Activated effector memory CD4-positive, alpha-beta T cell treated with anti-CD3 and anti-CD28 coated beads, Interleukin-2, amount 50 U/mL, for 16 hours (primary cell): ENCODE data around the gene HDAC2.
"Not testable (repeated sequence)": the region's sequence is repeated elsewhere in the genome, so short reads cannot be mapped to it uniquely, and the experiment has no call there.

Experiments used
- DNase-seq: peaks from one replicate; pipeline ENCODE4 v3.0.0-alpha.2; 2020

The HDAC2 gene

DNA sequence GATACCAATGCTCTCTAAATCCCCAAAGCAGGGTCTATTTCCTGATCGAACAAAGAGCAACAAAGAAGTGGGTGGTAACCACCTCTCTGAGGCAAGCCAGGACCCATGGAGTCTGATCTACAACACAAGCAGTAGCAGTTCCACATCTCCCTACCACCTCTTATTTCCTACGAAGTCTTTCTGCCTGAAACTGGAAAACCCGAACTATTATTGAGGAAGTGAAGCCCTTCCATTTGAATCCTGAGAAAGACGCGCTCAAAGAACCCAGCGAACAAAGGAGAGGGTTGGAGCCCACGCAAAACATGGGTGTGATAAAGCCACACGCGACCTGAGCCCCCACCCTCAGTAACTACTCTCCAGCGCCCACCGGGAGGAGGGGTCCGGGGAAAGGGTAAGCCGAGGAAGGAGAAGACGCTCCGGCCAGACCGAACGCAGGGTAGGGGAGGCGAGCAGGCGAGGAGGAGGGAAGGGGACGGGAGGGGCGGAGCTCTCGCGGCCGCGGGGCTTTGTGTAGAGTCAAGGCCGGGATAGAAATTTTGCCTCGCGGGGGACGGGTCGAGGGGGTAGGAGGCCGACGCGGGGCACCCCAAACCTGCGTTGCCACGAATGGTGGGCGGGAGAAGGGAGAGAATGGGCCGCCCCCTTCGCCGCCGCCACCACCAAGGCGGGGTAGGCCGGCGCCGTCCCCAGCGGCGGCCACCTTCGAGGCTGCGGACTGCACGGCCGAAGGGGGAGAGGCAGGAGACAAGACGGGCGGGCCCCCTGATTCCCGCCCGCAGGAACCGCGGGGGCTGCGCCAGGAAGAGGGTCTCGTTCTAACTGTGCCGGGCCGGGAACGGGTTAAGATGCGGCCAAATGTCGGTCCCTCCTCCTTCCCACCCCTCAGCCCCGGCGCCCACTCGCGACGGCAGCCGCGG lies 802 bp downstream of the HDAC2 start:
- peak; percentile 84 for DNase-seq

DNA sequence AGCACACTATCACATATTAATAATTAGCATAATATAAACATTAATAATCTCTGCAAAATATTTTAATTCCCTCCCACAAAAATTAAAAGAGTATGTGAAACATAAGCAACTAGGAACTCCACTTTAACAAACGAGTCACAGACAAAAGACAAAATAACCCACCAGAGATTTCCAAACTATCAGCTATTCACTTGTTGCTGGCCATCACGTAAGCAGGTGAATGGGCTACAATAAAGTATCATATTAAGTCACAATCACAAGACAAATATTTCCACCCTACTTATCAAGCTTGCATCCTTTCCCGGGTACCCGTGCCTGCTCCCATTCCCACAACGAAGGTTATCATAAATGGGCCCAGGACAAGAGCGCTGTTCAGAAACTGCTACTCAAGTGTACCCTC lies 2.5 kb downstream of the HDAC2 start:
- DNase-seq: no peak

DNA sequence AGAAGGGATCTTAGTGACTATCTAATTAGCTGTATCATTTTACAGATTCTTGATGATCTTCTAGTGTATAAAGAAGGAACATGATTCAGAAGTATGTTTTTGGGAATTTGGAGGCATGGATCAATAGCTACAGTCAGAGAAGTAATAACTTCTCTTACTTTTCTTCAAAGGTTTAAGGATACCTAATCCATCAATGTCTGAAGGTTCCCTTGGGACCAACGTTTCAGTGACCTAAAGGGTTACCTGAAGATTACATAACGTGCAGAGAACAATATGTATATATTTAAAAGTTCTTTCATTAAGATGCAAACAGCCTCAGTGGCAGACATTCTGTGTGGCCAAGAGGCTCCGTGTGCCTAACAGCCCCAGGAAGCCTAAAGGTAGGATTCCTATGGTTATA lies 3.2 kb downstream of the HDAC2 start:
- no peak for DNase-seq

DNA sequence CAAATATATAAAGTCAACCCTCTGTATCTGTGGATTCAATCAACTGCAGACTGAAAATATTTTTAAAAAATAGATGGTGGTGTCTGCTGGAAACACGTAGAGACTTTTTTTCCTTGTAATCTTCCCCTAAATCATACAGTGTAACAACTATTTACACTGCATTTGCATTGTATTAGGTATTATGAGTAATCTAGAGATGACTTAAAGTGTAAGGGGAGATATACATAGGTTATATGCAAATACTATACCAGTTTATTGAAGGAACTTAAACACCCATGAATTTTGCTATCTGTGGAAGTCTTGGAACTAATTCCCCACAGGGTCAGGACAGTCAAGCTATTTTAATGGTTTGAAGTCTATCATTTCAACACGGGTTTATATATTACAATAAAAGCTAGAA lies 10.2 kb downstream of the HDAC2 start:
- no peak for DNase-seq

DNA sequence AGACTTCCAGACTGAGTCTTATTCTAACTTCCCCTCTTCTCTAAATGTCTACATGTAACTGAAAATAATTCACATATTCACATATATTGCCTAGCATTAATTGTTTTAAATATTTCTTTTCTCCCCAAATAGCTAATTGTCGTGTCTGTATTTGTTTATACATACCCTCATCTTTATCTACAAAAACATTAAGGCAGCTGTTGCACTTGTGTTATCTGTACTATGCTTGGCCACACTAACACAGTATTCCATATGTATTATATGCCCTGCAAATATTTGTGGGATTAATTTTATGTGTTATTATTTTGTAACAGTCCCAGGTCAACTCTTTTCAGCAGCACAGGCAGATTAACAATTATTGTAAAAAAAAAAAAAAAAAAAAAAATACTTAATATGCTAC lies 11.7 kb downstream of the HDAC2 start:
- DNase-seq: no peak

DNA sequence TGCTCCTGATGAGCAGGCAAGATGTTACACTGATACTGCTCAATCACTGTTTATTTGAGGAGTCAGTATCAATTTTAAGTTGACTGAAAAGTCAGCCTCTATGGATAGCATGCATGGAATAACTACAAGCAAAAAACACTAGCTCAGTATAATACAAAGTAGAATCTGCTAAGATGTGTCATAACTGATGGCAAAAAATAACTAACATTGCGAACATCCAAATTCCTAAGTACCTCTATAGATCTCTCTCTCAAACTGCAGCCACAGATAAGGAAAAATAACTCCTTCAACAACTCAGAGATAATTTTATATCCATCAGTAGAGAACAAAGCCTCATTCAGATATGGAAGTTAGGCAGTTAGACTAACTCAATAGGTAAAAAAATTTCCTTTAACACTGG lies 16.3 kb downstream of the HDAC2 start:
- DNase-seq: no peak

DNA sequence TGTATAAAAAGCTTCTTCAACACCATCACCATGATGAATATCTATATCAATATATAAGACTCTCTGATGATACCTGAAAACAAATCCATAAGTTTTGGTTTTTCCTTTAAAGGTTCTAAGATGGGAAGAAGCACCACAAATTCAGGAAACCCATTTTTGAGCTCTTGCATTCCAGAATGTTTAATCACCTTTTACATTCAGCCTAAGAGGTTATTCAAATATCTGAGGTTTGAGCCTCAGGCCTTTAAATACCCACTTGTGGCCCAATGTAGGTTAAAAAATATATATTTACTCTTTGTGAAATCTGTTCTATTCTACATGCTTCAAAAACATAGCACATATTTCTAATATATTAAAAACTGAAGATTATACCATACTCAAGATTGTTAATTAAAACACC lies 17.6 kb downstream of the HDAC2 start:
- no peak for DNase-seq

DNA sequence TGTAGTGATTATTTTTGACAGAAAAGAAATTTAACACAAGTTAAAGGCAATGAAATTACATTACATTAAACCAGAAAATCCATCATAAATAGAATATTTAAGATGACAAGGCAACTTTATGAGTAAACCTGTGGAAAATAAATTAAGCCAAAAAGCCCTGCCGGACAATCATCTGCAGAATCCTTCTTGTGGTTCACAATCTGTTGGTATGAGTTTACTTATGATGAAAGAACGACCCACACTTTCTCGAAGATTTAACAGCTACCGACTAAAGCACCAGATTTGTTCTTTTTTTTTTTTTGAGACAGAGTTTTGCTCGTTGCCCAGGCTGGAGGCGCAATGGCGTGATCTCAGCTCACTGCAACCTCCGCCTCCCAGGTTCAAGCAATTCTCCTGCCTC lies 21.4 kb downstream of the HDAC2 start:
- DNase-seq: no peak

DNA sequence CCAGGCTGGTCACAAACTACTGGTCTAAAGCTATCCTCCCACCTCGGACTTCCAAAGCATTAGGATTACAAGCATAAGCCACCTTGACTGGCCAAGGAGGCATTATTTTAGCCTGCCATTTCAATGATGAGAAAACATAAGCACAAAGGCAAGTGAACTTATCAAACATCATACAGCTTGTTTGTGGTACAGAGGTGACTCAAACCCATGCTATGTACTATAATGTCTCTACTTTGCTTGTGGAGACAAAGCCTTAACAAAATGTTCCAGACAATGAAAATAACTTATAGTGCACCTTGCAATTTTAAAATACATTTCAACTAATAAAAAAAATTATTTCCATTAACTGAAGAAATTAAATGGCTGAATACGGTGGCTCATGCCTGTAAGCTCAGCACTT lies 26.2 kb downstream of the HDAC2 start:
- no peak for DNase-seq

DNA sequence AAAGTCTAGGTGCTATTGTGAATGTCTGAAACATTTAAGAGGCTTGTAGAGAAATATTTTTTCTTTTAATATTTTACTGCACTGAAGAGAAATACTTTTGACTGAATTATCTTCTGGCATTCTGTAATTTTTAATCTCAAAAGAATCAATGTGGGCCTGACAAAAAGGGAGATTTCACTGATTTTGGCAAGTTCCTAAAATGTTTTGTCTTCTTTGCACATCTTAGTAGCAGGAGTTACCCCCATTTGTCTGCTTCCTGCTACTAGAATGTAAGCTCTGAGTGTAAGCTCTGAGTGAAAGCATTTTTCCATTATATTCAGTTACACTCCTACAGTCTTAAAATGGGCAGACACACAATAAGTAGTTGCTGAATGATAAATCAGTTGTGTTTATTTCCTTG lies 31.1 kb downstream of the HDAC2 start:
- no peak for DNase-seq

DNA sequence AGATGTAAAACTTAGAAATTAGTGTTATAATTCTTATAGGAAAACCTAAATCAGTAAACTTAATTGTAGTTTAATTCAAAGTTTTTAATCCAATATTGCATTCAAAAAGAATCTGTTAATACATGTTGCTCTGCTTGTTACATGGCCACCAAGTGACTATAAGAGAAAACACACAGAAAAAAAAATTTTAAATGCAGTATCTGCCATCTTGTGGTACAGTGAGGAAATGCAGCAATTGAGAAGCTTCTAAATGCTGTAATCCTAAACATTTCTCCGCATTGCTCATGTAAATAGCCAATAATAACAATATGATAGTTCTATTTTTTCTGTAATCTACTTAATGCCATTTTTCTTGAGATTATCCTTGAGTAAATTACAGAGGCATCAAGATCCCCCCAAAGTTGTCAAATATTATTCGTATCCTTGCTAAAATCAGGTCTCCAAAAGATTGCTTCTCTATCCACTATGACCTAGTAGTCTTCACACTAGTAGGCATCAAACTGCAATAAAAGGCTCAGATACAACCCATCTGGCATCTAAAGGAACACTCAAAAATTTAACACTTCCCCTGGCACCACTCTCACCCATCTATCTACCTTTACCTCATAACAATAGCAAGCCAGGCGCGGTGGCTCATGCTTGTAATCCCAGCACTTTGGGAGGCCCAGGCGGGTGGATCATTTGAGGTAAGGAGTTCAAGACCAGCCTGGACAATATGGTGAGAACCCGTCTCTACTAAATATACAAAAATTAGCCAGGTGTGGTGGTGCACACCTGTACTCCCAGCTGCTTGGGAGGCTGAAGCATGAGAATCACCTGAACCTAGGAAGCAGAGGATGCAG lies 34.6 kb downstream of the HDAC2 start:
- no peak for DNase-seq

DNA sequence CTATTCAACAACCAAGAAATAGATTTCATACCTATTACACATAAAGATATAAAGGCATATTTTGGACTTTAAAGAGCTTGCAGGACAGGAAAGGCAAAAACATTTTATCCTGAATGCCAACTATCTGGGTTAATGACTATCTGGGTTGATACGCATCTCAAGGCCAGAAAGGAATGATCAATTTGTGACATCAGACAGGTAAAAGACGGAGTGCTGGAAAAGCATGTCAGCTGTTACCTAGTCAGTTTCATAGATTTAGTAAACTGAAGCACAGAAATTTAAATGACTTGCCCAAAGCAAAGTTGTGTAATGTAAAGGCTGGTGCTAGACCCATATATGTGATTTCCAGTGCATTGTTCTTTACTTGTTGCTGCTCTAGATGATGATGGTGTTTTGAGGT lies 36.8 kb downstream of the HDAC2 start:
- no peak for DNase-seq

DNA sequence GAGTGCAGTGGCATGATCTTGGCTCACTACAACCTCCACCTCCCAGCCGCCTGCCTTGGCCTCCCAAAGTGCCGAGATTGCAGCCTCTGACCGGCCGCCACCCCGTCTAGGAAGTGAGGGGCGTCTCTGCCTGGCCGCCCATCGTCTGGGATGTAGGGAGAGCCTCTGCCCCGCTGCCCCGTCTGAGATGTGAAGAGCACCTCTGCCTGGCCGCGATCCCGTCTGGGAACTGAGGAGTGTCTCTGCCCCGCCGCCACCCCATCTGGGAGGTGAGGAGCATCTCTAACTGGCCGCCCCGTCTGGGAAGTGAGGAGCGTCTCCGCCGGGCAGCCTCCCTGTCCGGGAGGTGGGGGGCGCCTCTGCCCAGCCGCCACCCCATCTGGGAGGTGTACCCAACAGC lies 39.0 kb downstream of the HDAC2 start:
- not testable (repeated sequence) for DNase-seq

DNA sequence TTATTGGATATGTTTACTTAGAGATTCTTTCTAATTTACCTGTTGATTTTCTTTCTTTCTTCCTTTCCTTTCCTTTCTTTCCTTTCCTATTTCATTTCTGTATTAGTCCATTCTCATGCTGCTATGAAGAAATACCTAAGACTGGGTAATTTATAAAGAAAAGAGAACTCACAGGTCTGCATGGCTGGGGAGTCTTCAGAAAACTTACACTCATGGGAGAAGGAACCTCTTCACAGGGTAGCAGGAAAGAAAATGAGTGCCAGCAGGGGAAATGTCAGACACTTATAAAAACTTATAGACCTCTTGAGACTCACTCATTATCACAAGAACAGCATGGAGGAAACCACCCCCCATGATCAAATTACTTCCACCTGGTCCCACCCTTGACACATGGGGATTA lies 40.8 kb downstream of the HDAC2 start:
- no peak for DNase-seq

DNA sequence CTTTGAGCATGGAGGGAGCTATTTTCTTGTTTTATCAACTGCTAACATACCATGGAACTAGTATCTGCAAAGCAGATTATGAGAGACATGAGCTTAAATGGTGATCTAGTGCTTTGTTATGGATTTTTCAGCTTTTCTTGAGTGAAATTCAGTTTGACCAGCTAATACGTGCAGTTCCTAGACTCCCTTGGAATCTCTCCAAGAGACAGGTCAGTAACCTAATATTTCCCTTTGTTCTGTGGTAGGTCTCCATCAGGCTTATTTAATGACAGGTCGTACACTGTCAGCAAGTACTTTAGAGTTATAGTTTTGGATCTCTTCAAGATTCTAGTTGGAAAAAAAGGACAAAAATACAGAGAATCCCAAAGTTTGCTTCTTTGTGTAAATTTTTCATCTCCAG lies 43.9 kb downstream of the HDAC2 start:
- DNase-seq: no peak

DNA sequence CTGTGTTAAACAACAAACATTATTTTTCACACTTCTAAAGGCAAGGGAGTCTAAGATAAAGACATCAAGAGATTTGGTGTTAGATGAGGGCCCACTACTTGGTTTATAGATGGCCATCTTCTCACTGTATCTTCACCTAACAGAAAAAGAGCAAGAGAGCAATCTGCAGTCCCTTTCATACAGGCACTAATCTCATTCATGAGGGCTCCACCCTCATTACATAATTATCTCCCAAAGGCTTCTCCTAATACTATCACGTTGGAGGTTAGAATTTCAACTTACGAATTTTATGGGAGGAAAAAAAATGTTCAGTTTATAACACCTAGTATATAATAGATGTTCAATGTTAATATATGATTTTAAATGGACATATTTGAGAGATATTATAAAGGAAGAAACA lies 45.6 kb downstream of the HDAC2 start:
- DNase-seq: no peak

DNA sequence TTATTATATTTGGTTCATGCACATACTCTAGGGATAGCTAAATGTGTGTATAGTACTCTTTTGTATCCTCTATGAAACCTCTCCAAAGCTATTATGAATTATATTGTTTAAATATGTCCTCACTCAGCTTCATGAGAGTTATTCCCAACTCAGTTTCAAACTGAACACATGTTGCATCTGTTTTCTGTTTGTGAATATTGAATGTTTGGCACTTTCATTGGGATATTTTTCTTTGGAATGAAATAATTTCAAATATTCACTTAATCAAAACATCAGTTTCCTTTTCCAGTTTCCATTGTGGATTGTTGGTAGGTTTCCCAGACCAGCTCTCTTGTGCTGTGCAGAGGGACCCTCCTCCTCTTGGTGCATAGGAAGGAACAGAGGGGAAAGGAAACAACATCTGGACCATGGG lies 46.6 kb downstream of the HDAC2 start:
- DNase-seq: no peak

DNA sequence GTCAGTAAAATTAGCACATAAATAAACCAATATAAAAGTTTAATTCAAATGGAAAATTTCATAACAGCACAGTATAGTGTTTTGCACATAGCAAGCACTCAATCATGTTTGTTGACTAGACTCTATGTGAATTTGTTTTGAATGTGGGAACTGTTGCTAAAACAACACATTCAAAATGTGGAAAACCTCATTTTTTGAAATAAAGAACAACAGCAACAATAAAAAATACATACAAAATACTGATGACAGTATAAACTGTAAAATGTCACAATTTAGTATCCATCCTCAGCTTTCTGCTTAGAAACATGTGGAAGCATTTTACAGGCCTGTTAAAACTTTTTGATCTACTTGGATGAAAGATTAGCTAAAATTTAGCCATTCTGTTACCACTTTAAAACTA lies 47.4 kb downstream of the HDAC2 start:
- no peak for DNase-seq

DNA sequence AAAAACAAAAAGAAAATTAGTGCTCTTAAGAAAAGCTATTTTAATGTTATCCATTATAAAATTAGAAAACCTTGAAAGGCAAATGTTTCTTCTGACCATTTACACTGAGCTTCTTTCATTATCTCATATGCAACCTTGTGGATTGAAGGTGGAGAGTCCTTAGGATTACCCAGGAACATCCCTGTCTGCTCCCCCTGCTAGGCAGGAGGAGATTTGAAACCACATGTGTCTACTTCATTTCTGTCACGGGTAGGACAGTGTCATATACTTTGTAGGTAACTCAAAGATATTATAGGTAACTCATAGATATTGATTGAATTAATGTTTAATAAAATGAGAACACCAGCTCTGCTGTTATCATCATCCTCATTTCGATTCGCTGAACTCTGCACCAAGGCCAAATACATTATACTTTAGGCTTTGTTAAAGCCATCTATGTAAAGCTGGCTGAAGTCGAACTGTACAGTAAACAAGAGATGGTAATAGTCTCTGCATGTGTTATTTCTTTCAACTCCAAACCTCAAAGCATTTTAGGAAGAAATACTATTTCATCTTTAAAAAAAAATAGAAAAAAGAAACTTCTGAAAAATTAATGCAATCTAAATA lies 49.5 kb downstream of the HDAC2 start:
- DNase-seq: no peak

DNA sequence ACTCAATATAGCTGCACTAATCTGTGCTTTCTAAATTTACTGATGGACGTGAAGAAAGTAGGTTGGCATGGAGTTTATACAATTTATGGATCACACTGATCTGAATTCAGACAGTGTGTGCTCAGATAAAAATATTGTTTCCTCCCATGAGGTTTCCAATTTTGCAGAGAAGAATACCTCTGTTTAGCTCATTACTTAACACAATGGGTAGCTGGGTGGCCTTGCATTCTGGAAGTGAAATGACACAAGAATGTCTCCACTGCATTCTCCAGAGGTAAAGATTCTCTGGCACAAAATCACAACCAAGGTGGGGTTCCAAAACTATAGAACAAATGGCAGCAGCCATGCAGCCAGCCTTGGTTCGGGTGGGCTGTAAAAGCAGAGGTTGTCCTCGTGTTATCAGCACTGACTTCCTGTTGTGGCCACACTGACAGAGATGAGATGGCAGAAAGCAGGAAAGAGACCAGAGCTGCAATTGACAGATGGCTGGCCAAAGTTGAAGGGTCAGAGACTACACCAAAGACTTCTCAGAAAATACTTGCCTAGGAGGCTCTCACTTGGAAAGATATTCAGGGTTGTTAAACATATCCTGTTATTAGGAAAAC lies 50.2 kb downstream of the HDAC2 start:
- no peak for DNase-seq

DNA sequence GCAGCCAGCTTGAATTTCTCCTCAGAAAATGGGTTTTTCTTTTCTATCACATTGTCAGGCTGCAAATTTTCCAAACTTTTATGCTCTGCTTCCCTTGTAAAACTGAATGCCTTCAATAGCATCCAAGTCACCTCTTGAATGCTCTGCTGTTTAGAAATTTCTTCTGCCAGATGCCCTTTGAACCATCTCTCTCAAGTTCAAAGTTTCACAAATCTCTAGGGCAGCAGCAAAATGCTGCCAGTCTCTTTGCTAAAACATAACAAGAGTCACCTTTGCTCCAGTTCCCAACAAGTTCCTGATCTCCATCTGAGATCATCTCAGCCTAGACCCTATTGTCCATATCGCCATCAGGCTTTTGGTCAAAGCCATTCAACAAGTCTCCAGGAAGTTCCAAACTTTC lies 60.7 kb downstream of the HDAC2 start:
- not testable (repeated sequence) for DNase-seq

DNA sequence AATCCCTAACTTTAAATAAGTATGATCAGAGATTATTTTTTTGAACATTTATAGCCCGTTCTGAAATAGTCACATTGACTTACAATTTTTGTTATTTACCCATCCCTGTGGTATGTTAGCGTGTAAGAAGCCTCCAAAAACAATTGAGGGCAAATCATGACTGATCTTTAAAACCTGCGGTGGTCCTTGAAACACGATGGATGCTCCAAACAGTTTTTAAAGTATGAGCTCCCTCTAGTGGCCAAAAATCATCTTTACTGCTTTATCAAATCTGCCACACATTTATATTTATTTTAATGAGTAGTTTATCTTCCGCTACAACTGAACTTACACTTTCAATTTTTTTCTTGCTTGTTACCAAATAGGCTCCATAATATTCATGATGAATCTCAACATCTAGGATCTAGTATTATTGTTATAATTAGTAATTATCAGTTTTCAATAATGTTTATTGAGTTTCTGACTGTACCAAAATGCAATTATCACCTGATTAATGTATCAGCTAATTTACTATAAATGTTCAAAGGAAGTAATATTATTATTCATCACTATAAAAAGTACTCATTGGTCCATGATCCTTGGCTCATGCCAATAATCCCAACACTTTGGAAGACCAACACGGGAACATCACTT lies 61.6 kb downstream of the HDAC2 start:
- DNase-seq: no peak

DNA sequence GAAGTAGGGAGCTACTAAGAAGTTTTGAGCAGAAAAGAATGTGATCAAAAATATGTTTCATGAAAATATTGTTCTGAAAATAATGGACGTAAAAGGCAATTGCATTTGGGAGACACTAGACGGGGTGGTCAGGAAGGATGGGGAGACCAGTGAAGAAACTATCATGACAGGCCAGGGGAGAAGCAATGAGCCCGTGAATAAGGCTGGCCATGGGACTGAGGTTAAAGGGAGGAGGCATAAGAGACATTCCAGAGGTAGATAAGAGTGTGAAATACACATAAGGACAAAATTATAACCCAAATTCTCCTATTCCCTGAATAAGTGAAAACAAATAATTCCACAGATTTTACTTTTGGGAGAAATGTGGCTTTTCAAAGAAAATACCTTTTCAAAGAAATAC lies 62.1 kb downstream of the HDAC2 start:
- no peak for DNase-seq
